ENCODE data around the gene GTF2A2. TPM values are rescaled to one million over a fixed set of nuclear protein-coding genes. Genes with fewer than 3 reads are reported as not detected.
"Not testable (repeated sequence)": the region's sequence is repeated elsewhere in the genome, so short reads cannot be mapped to it uniquely, and the experiment has no call there.

The GTF2A2 gene
- polyA plus RNA-seq, 3 donors, result 116 to 139 (median 130) TPM

- DNase-seq, result no peak
These were observed 23.0 kb upstream of the GTF2A2 start for GRCh38 chr15:59680346-59680745.

DNA sequence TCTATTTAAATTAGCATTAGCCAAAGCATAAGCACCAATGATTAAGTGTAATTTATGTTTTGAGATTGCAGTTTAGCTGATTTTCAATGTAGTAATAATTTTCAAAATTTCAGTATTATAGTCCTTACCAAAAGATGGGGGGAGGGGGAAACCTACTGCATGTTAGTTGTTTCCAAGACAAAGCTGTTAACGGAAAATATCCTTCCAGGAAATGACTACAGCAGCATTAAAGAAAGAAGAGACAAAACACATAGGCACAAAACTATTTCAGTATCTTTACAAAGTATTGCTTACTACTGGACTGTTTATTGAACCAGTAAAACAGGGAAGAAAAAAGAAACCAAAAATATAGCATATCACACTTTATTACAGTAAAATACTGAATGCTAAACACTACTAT lies 21.3 kb upstream of the GTF2A2 start:
- no peak for DNase-seq

GRCh38 chr15:59678172-59678571 lies 20.9 kb upstream of the GTF2A2 start:
- DNase-seq, result no peak

DNA sequence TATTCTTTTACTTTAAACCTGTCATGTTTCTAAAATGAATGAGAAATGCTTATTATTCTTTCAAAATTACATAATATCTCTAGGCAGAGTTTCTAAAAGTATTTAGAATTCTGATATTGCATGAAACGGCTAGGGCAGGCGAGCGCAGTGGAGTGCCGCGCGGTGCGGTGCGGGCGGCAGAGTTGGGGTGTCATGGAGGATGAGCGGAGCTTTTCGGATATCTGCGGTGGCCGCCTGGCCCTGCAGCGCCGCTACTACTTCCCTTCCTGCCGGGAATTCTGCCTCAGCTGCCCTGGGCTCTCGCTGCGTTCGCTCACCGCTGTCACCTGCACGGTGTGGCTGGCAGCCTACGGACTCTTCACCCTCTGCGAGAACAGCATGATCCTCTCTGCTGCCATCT lies 19.2 kb upstream of the GTF2A2 start:
- DNase-seq, result no peak

DNA sequence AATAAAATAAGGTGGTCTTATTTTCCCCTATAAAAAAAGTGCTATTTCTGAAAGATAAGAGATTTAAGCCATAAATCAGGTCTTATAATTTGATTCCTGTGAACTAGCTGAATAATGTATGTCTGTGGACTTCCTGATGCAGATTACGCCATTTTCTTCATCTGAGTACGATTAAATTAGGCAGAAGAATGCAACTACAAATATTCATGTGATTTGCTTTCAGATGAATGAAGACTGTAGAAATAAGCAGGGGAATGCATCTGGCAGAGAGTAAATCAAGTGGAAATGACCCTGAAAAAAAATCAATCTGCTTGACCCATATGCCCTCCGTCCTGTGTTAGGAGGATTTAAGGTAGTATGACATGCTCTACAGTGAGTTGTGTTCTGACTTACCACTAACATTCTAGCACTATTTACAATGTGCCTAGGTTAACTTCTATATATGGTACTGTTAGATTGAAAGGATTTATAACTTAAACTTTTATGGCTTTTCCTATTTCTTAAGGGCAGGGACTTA lies 17.1 kb upstream of the GTF2A2 start:
- no peak for DNase-seq

GRCh38 chr15:59668556-59668955 lies 11.2 kb upstream of the GTF2A2 start:
- no peak for DNase-seq

DNA sequence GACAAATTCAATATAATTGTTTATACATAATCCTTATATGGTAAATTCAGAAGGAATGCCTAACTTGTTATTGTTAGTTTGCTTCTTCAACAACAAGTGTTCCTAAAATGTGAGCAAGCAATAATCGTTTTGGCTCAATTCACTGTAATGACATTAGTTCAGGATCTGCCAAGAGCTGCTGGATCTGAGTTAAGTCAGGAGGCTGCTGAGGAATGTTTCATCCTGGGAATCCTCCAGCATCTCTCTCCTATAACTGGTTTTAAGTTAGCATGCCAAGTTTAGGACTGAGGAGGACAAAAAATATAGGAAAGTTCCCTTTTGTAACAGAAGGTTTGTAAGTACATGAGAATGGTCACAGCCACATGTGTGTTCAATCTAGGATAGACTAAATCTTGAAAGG lies 4.9 kb upstream of the GTF2A2 start:
- no peak for DNase-seq

GRCh38 chr15:59659366-59659765 lies 2.1 kb upstream of the GTF2A2 start:
- no peak for DNase-seq

- DNase-seq, result no peak
These were observed 365 bp upstream of the GTF2A2 start for GRCh38 chr15:59657635-59658125.

DNA sequence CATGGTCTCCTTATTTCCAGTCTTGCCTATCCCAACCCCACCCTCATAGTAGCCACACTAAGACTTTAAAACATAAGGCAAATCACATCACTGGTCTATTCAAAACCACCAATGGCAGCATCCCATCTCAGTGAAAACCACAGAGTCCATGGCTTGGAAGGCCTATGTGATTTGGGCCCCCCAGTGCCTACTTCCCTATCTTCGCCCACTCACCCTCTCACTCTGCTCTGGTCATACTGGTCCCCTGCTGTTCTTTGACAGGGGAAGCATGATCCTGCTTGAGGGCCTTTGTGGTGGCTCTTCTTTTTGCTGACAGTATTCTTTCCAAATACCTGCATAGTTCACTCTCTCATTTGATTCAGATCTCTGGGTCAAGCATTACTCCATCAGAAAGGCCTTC lies 3.3 kb downstream of the GTF2A2 start:
- DNase-seq, result no peak

GRCh38 chr15:59649603-59650002 lies 7.7 kb downstream of the GTF2A2 start:
- DNase-seq, result no peak

- DNase-seq, result no peak
These were observed 10.2 kb downstream of the GTF2A2 start for GRCh38 chr15:59647085-59647484.

DNA sequence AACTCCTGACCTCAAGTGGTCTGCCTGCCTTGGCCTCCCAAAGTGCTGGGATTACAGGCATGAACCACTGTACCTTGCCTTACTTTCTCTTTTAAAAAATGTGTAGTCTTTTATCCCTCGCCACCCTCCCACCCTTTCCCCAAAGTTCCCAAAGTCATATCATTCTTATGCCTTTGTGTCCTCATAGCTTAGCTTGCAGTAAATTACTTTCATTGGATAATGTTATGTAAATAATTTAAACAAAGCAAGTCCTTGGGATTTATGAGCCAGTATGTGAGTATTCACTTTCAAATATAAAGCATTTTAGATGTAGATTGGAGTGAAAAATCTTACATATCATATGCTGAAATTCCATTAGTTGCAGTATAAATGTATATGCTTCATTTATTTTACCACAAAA lies 11.0 kb downstream of the GTF2A2 start:
- DNase-seq, result no peak

GRCh38 chr15:59645812-59646211 lies 11.5 kb downstream of the GTF2A2 start:
- DNase-seq, result not testable (repeated sequence)

GRCh38 chr15:59644756-59645155 lies 12.6 kb downstream of the GTF2A2 start:
- no peak for DNase-seq

GRCh38 chr15:59642351-59642750 lies 15.0 kb downstream of the GTF2A2 start:
- no peak for DNase-seq

DNA sequence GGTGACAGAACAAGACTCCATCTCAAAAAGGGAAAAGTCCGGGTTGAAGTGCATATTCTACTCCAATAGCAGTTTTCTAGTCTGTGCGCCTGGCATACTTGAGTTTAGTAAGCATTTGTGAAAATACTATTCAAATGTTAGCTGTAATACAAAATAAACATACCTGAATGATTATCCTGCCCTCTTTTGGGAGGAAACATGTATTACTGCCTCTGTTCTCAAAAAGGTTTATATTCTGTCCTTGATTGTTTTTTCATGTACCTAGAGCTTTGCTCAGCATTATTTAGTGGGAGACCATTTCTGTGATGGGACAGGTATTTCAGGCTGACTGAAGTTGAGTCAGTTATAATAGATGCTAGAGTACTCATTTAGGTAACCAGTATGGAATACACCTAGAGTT lies 19.8 kb downstream of the GTF2A2 start:
- not testable (repeated sequence) for DNase-seq

DNA sequence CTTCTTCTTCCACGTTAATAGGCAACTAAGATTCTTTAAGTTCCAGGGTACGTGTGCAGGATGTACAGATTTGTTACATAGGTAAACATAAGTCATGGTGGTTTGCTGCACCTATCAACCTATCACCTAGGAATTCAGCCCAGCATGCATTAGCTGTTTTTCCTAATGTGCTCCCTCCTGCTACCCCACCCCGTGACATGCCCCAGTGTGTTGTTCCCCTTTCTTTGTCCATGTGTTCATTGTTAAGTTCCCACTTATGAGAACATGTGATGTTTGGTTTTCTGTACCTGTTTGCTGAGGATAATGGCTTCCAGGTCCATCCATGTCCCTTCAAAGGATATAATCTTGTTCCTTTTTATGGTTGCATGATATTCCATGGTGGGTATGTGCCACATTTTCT lies 21.1 kb downstream of the GTF2A2 start:
- no peak for DNase-seq

DNA sequence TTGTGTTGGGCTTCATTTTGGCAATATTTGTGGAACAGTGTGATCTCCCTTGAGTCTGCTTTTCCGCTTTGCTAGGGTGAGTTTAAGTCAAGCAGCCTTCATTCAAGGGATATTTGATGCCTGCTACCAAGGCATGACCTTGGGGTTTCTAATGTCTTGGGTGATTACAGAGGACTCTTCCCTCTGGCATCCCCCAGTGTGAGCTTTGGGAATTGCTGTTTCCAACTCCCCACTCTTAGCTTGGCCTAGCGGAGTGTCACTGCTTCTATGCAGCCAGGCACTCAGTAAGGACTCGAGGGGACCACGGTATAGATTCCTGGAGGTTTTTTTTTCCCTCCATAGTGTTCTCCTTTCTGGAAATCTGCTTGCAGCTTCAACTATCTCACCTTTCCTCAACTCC lies 24.6 kb downstream of the GTF2A2 start:
- no peak for DNase-seq

DNA sequence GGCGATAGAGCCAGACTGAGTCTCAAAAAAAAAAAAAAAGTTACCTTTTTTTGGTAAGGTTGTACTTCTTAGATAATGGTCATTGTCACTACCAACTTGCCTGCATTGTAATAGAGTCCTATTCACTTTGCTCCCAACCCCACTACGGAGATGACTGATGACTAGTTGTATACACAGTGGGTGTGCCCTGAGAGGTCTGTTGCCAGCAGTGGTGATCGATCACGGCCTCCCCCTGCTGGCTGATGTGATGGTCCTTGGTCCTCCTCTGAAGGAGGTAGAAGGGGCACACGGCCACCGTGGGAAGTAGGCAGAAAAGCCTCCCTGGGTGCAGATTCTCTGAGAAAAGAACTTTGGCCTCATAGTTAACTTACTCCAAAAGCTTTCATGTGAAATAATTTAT lies 35.0 kb downstream of the GTF2A2 start:
- DNase-seq, result no peak

- no peak for DNase-seq
These were observed 38.9 kb downstream of the GTF2A2 start for GRCh38 chr15:59618406-59618805.

DNA sequence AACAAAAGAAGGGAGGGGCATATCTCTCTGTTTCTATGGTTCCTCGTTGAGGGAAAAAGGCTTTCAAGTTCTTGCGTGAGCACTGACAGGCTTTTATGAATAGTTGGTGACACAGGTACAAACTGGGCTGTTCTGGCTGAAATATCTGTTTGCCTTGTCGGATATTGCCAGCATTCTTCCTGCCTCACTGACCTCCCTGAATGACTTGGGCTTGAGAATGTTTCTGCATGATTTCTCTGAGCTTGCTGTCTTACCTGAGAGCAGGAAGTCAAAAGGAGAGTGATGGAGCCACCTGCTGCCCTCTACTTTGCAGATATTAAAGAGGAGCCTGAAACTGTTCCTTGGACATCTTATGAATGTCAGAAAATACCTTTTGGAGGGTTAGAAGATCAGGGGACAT lies 40.9 kb downstream of the GTF2A2 start:
- DNase-seq, result no peak

GRCh38 chr15:59615661-59616060 lies 41.7 kb downstream of the GTF2A2 start:
- DNase-seq, result no peak

- no peak for DNase-seq
These were observed 43.2 kb downstream of the GTF2A2 start for GRCh38 chr15:59614153-59614552.

Measured in renal pelvis (tissue), 4 donors.